H1 (cell line): ENCODE data around the gene CHD5. TPM values are rescaled to one million over a fixed set of nuclear protein-coding genes. Genes with fewer than 3 reads are reported as not detected.

ENCODE experiments used
- CTCF ChIA-PET: fragments of 300-600 bp; sonication (Branson Sonifier 250); formaldehyde crosslinking; loops from one replicate; lab custom pipeline; 2021; ENCODE audit not compliant: partially characterized antibody; lab: Charles Lee
- POLR2A ChIA-PET: fragments of 300-600 bp; sonication (Branson Sonifier 250); formaldehyde crosslinking; loops from one replicate; lab custom pipeline; 2021; ENCODE audit warnings: inconsistent platforms; ENCODE audit not compliant: partially characterized antibody; lab: Charles Lee
- DNase-seq, 2 experiments: peaks; one replicate each; pipeline versions ENCODE4 v3.0.0 to v3.0.0-alpha.2; 2010 to 2022; ENCODE audit warnings: low spot score in 2 of 2, low read depth in 1 of 2, mixed read lengths in 1 of 2
- FAIRE-seq: peaks from 2 replicates; lab custom pipeline; 2011; peaks lifted over from hg19 to GRCh38; lab: Jason Lieb, UNC
- H2AFZ ChIP-seq: 2 replicates; pipeline ENCODE4 v1.8.1; 2012; ENCODE audit warnings: low read length, inconsistent platforms
- H2AK5ac ChIP-seq: 2 replicates; pipeline ENCODE4 v1.6.1; 2013; ENCODE audit warnings: low read depth, low read length
- H2BK120ac ChIP-seq: replicated peaks from 2 replicates; pipeline ENCODE3; 2013; ENCODE audit warnings: low read depth, low read length, inconsistent platforms
- H2BK12ac ChIP-seq: 2 replicates; pipeline ENCODE4 v1.6.1; 2013; ENCODE audit warnings: low read depth, low read length
- H2BK15ac ChIP-seq: 2 replicates; pipeline ENCODE4 v1.6.1; 2013; ENCODE audit warnings: low read length
- H2BK20ac ChIP-seq: 2 replicates; pipeline ENCODE4 v1.6.1; 2013; ENCODE audit warnings: low read length
- H2BK5ac ChIP-seq: 2 replicates; pipeline ENCODE4 v1.6.1; 2013; ENCODE audit warnings: low read depth, low read length
- H3K14ac ChIP-seq: 2 replicates; pipeline ENCODE4 v1.6.1; 2013; ENCODE audit warnings: inconsistent platforms; ENCODE audit not compliant: insufficient read length
- H3K18ac ChIP-seq: 2 replicates; pipeline ENCODE4 v1.6.1; 2013; ENCODE audit warnings: low read length; ENCODE audit errors: extremely low read depth
- H3K23ac ChIP-seq: 2 replicates; pipeline ENCODE4 v1.6.1; 2013; ENCODE audit warnings: inconsistent platforms; ENCODE audit not compliant: insufficient read length
- H3K23me2 ChIP-seq: 2 replicates; pipeline ENCODE4 v1.6.1; 2013; ENCODE audit warnings: low read depth, low read length
- H3K27ac ChIP-seq: 2 replicates; pipeline ENCODE4 v1.6.1; 2011; ENCODE audit warnings: low read depth, low read length, inconsistent platforms
- H3K27me3 ChIP-seq, 4 experiments: replicated peaks in 1 of 4; 1 replicate in 1 of 4; 2 replicates in 3 of 4; pipeline versions ENCODE4 v1.6.1 to v1.8.1; 2011 to 2013; ENCODE audit warnings: low read length in 3 of 4, mild to moderate bottlenecking in 3 of 4, inconsistent platforms in 2 of 4, mixed read lengths in 2 of 4, moderate library complexity in 1 of 4; ENCODE audit not compliant: control insufficient read depth in 3 of 4, insufficient read depth in 3 of 4; ENCODE audit errors: extremely low read depth in 1 of 4
- H3K36me3 ChIP-seq, 4 experiments: 2 replicates each; pipeline versions ENCODE4 v1.6.1 to v1.8.1; 2011 to 2013; ENCODE audit warnings: mild to moderate bottlenecking in 4 of 4, low read length in 3 of 4, moderate library complexity in 2 of 4, control low read depth in 1 of 4, inconsistent platforms in 1 of 4; ENCODE audit not compliant: insufficient read depth in 4 of 4, control insufficient read depth in 2 of 4
- H3K4ac ChIP-seq: replicated peaks from 2 replicates; pipeline ENCODE3; 2013; ENCODE audit warnings: low read length, low read depth, mixed read lengths, inconsistent platforms; ENCODE audit not compliant: insufficient read length
- H3K4me1 ChIP-seq, 4 experiments: replicated peaks in 1 of 4; 1 replicate in 1 of 4; 2 replicates in 3 of 4; pipeline versions ENCODE4 v1.6.1 to v1.8.1; 2011 to 2013; ENCODE audit warnings: low read length in 3 of 4, inconsistent platforms in 2 of 4, mixed read lengths in 1 of 4; ENCODE audit not compliant: insufficient read depth in 4 of 4, control insufficient read depth in 3 of 4
- H3K4me2 ChIP-seq, 2 experiments: 2 replicates each; pipeline versions ENCODE4 v1.6.1 to v1.8.1; 2011 to 2013; ENCODE audit warnings: low read depth in 2 of 2, low read length in 2 of 2, control low read depth in 1 of 2, inconsistent platforms in 1 of 2, mild to moderate bottlenecking in 1 of 2; ENCODE audit not compliant: insufficient read depth in 1 of 2
- H3K4me3 ChIP-seq, 4 experiments: fragments of 200-600, 300-600 bp in 1 of 4; sonication (generic), shearing (Covaris generic), sonication (Bioruptor Twin) in 1 of 4; 2 replicates each; pipeline versions ENCODE4 v1.5.1 to v1.8.1; 2011 to 2016; ENCODE audit warnings: low read length in 4 of 4, low read depth in 3 of 4, control low read depth in 2 of 4, inconsistent platforms in 2 of 4, mild to moderate bottlenecking in 2 of 4, mixed read lengths in 1 of 4, moderate library complexity in 1 of 4; ENCODE audit not compliant: insufficient read depth in 2 of 4; ENCODE audit errors: extremely low read depth in 1 of 4
- H3K56ac ChIP-seq: replicated peaks from 2 replicates; pipeline ENCODE3; 2013; ENCODE audit warnings: low read depth, mild to moderate bottlenecking, mixed read lengths, low read length, inconsistent platforms; ENCODE audit not compliant: insufficient read length
- H3K79me1 ChIP-seq: 2 replicates; pipeline ENCODE4 v1.6.1; 2013; ENCODE audit warnings: low read depth, low read length, control low read depth
- H3K79me2 ChIP-seq, 2 experiments: 2 replicates each; pipeline versions ENCODE4 v1.6.1 to v1.8.1; 2012 to 2013; ENCODE audit warnings: low read length in 2 of 2, mild to moderate bottlenecking in 2 of 2, inconsistent platforms in 1 of 2; ENCODE audit not compliant: insufficient read depth in 2 of 2, control insufficient read depth in 1 of 2
- H3K9ac ChIP-seq, 4 experiments: replicated peaks in 1 of 4; 1 replicate in 1 of 4; 2 replicates in 3 of 4; pipeline versions ENCODE4 v1.6.1 to v1.8.1; 2011 to 2013; ENCODE audit warnings: low read depth in 3 of 4, low read length in 3 of 4, control low read depth in 2 of 4, mild to moderate bottlenecking in 2 of 4, moderate library complexity in 2 of 4, inconsistent platforms in 1 of 4; ENCODE audit errors: extremely low read depth in 1 of 4
- H3K9me3 ChIP-seq, 2 experiments: 2 replicates each; pipeline versions ENCODE4 v1.6.1 to v1.8.1; 2012 to 2013; ENCODE audit warnings: mild to moderate bottlenecking in 2 of 2, moderate library complexity in 2 of 2, control low read depth in 1 of 2, inconsistent platforms in 1 of 2, low read depth in 1 of 2, low read length in 1 of 2, mixed read lengths in 1 of 2; ENCODE audit not compliant: insufficient read depth in 2 of 2
- H4K20me1 ChIP-seq, 2 experiments: replicated peaks in 1 of 2; 2 replicates each; pipeline versions ENCODE3 to v1.8.1; 2011 to 2013; ENCODE audit warnings: inconsistent platforms in 2 of 2, low read length in 2 of 2, mild to moderate bottlenecking in 1 of 2; ENCODE audit not compliant: insufficient read depth in 2 of 2, control insufficient read depth in 1 of 2
- H4K5ac ChIP-seq: 2 replicates; pipeline ENCODE4 v1.6.1; 2013; ENCODE audit warnings: low read length, low read depth, mixed read lengths, inconsistent platforms; ENCODE audit not compliant: insufficient read length
- H4K8ac ChIP-seq: 2 replicates; pipeline ENCODE4 v1.8.0; 2013; ENCODE audit warnings: mild to moderate bottlenecking, moderate library complexity, low read length, inconsistent platforms; ENCODE audit not compliant: insufficient read depth; ENCODE audit errors: extremely low read depth
- H4K91ac ChIP-seq: replicated peaks from 2 replicates; pipeline ENCODE3; 2013; ENCODE audit warnings: low read length, mixed read lengths, inconsistent platforms; ENCODE audit not compliant: insufficient read length
- KDM5A ChIP-seq: fragments of 200-600 bp; IDR thresholded peaks from 2 replicates; pipeline ENCODE4 v1.7.1; 2012; ENCODE audit warnings: mild to moderate bottlenecking, low read length, inconsistent platforms, mixed read lengths
- RAD21 ChIP-seq, 2 experiments: IDR thresholded peaks in 1 of 2; conservative IDR thresholded peaks in 1 of 2; 2 replicates each; pipeline ENCODE4 v1.6.1; 2011; ENCODE audit warnings: low read depth in 2 of 2, low read length in 2 of 2, improper control_type of control experiment in 1 of 2, inconsistent platforms in 1 of 2, mild to moderate bottlenecking in 1 of 2, moderate library complexity in 1 of 2
- WGBS, 2 experiments: shearing (Covaris generic) in 1 of 2; methylation state at CpG; one replicate each; pipeline versions ENCODE4 v1.1.6 to v1.1.7; 2013 to 2015; ENCODE audit warnings: low lambda C conversion rate in 2 of 2, mixed read lengths in 2 of 2, inconsistent platforms in 1 of 2, low coverage in 1 of 2, missing lambda C conversion rate in 1 of 2; ENCODE audit not compliant: insufficient replicate concordance in 2 of 2, insufficient coverage in 1 of 2, insufficient read length in 1 of 2; ENCODE audit errors: extremely low coverage in 1 of 2, missing lambda C conversion rate in 1 of 2; 5-methylcytosine and 5-hydroxymethylcytosine counted together
- polyA plus RNA-seq, 7 experiments: library from polyadenylated mRNA; depleted of rRNA in 3 of 7; stranded (reverse) in 5 of 7; unstranded in 2 of 7; fragments of >200 nt in 5 of 7; fragments of 200-250 nt in 2 of 7; gene quantifications; 1 replicate in 5 of 7; 2 replicates in 1 of 7; 4 replicates in 1 of 7; pipeline versions ENCODE4 v1.2.1 to v1.2.3, GENCODE V29; 2011 to 2013; ENCODE audit warnings: missing spikeins in 2 of 7, mixed read lengths in 2 of 7
- total RNA-seq: library from RNA; stranded (reverse); fragmentation: NEBNext Ultra II Directional; extraction: Animal tissue kit (Norgen Biotek cat#: 25700); gene quantifications from 2 replicates; pipeline ENCODE4 v1.2.1, GENCODE V29; 2021
- TF ChIP-seq, protein P1 (sequence below), 3 experiments: IDR thresholded peaks; 1 replicate in 2 of 3; 2 replicates in 1 of 3; pipeline versions ENCODE4 v1.5.1 to v1.6.1; 2011; ENCODE audit warnings: low read length in 3 of 3, mild to moderate bottlenecking in 3 of 3, inconsistent platforms in 2 of 3, low read depth in 1 of 3, moderate library complexity in 1 of 3; ENCODE audit not compliant: insufficient read depth in 1 of 3; ENCODE audit errors: control extremely low read depth in 1 of 3

Gene CHD5
- total and polyA plus RNA-seq, 2 of the 8 experiments (the other 6 are each of a cell fraction or from before 2014, with no cell fraction given) = 0.42 to 1.8 TPM

DNA sequence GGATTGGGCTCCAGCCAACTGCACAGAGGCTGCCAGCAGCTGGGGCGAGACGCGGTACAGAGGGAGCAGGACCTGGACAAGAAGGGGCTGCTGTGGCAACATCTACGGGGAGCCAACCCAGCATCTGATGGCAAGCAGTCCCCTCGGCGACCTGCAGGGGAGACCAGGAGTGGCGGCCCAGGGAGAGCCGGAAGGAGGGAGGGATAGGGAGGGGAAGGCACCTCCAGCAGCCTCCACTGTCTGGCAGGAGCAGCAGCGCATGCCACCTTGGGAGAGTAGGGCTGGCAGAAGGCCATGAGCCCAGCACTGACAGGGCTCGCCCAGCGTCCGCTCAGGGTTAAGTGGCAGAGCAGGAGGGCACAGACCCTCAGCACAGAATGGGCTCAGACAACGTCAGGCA lies 17.3 kb downstream of the CHD5 start:
- FAIRE-seq = no peak
- CTCF ChIA-PET = interaction anchor here (1.1 to 4.7 kb wide), 7 partner anchors 8 to 110 kb away, joined by 3 to 40 read pairs (median 4); no protein-coding TSS in a partner anchor
- no peak overlapping the region for H3K4me3 ChIP-seq
- TF ChIP-seq KDM5A (no peak), RAD21 (IDR thresholded peaks at IDR 0.05 in 1 of 2, conservative IDR thresholded peaks at IDR 0.05 in 1 of 2; ENCODE audit: low read depth in 2 of 2, low read length in 2 of 2) (peak in 1 of 2 experiments; percentile 44; a peak in 1 of 4 replicates)
- TF ChIP-seq, protein P1, sequence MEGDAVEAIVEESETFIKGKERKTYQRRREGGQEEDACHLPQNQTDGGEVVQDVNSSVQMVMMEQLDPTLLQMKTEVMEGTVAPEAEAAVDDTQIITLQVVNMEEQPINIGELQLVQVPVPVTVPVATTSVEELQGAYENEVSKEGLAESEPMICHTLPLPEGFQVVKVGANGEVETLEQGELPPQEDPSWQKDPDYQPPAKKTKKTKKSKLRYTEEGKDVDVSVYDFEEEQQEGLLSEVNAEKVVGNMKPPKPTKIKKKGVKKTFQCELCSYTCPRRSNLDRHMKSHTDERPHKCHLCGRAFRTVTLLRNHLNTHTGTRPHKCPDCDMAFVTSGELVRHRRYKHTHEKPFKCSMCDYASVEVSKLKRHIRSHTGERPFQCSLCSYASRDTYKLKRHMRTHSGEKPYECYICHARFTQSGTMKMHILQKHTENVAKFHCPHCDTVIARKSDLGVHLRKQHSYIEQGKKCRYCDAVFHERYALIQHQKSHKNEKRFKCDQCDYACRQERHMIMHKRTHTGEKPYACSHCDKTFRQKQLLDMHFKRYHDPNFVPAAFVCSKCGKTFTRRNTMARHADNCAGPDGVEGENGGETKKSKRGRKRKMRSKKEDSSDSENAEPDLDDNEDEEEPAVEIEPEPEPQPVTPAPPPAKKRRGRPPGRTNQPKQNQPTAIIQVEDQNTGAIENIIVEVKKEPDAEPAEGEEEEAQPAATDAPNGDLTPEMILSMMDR (IDR thresholded peaks at IDR 0.05; ENCODE audit: control extremely low read depth in 1 of 3, insufficient read depth in 1 of 3, low read depth in 1 of 3, low read length in 3 of 3) = peak in 2 of 3 experiments; percentile 44 to 50; a peak in 2 of 4 replicates

More for the DNA sequence above, 17.3 kb downstream of the CHD5 start:
- no peak for DNase-seq
- 0 out of 2 replicates have a peak overlapping the region, but pooled peaks have one; percentile 40 for H2BK5ac ChIP-seq
- H3K23me2 ChIP-seq = no peaks in the 10 kb centered on the region
- H3K4ac ChIP-seq = no peak overlapping the region
- H4K8ac ChIP-seq = no peak overlapping the region
- 79% methylated on average over 13 of the region's 13 CpGs; no CpG with 5 or more reads in 1 of the 2 experiments for WGBS, 2 experiments
- no peak overlapping the region for H4K91ac ChIP-seq
- H2BK15ac ChIP-seq = no peak overlapping the region
- no peak overlapping the region for H2AK5ac ChIP-seq
- H3K14ac ChIP-seq = no peak overlapping the region
- H4K5ac ChIP-seq = no peak overlapping the region
- H3K27me3 ChIP-seq = no peaks in the 10 kb centered on the region; a peak in 1 of 7 replicates
- no peak overlapping the region; the same call in 1 of the 2 replicates for H3K18ac ChIP-seq
- H3K4me2 ChIP-seq = no peak overlapping the region
- POLR2A ChIA-PET = no interaction called here
- H2BK120ac ChIP-seq = no peak overlapping the region
- H2BK12ac ChIP-seq = no peak overlapping the region
- peaks cover 0 to 8% (median 2%) of the 10 kb centered on the region in 4 experiments; a peak in 4 of 7 replicates for H3K4me1 ChIP-seq
- no peak overlapping the region for H3K56ac ChIP-seq
- H3K23ac ChIP-seq = no peak overlapping the region
- no peak overlapping the region for H3K27ac ChIP-seq
- no peaks in the 10 kb centered on the region for H3K79me2 ChIP-seq
- H3K36me3 ChIP-seq = no peaks in the 10 kb centered on the region
- H3K79me1 ChIP-seq = no peaks in the 10 kb centered on the region
- peaks cover 3 to 7% of the 10 kb centered on the region in 2 experiments for H4K20me1 ChIP-seq
- no peak overlapping the region for H2BK20ac ChIP-seq
- no peak overlapping the region for H3K9ac ChIP-seq
- H2AFZ ChIP-seq = no peak overlapping the region
- no peaks in the 10 kb centered on the region for H3K9me3 ChIP-seq
